ENCODE results near the gene S100A8.

- no peak for TF ChIP-seq CTCF (conservative IDR thresholded peaks at IDR 0.05)
- no peak for TF ChIP-seq ZFX (IDR thresholded peaks at IDR 0.05)
Measured at GRCh38 chr1:153426809-153427208, 35.9 kb upstream of the S100A8 start.

Measured in C4-2B (cell line).